GM19468 (cell line): ENCODE data around the gene HDAC11.
"Not testable (repeated sequence)": the region's sequence is repeated elsewhere in the genome, so short reads cannot be mapped to it uniquely, and the experiment has no call there.

Source experiments
- ATAC-seq: cut with Tn5 transposase; IDR thresholded peaks from one replicate; pipeline ENCODE4 v1.9.1; 2021; ENCODE audit warnings: mild to moderate bottlenecking, moderate library complexity, moderate number of reproducible peaks; ENCODE audit not compliant: unreplicated experiment; ENCODE audit errors: extremely low read depth

The HDAC11 gene

GRCh38 chr3:13491206-13491974, 11.3 kb downstream of the HDAC11 start:
- ATAC-seq, result no peak

DNA sequence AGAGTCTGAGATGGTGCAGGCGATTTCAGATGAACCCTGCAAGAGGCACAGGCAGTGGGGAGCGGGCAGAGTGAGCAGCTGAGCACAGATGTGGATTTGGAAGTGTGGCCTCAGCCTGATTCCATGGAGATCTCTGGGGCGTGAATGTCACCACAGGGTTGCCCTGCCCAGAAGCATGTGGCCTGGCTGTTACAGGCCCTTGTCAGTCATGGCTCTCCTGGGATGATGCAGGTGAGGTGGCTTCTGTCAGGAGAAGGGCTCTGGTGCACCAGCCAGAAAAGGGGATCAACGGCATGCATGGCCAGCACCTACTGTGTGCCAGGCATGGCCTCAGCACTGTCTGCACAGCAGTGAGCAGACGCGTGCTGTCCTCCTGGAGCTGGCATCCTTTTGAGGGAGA, 11.9 kb downstream of the HDAC11 start:
- no peak for ATAC-seq

DNA sequence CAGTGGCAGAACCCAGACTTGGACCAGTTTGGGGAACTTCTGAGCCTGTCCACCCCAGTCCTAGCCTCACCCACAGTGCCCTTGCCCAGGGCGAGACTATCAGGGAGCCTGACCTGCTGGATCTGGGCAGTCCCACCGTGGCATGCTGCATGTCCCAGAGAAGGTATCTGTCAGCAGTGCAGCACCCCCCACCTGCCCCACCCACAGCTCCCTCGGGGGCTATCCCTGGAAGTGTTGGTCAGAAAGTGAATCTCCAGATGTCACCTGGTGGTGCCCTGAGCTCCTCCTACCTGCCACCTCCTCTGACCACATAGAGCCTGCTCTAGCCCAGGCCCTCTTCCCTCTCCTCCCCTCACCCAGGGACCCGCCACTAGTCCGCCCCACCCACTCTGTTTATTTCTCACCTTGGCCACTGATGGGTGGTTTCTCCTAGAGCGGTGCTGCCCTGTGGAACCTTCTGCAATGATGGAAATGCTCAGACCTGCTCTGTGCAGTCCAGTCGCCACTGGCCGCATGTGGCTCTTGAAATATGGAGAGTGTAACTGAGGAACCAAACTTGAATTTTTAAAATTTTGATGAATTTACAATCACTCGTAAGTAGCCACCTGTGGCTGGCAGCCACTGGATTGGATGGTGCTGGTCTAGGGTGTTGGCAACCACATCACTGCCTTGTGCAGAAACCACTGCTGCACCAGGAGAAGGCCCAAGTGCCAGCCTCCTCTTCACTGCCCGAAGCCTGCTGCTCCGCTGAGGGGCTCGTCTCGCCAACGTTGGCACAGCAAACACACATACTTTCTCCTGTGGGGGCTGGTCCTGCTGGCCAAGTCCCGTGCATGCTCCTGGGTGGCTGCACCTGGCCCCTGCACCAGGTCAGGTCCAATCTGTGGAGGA, 13.1 kb downstream of the HDAC11 start:
- no peak for ATAC-seq

DNA sequence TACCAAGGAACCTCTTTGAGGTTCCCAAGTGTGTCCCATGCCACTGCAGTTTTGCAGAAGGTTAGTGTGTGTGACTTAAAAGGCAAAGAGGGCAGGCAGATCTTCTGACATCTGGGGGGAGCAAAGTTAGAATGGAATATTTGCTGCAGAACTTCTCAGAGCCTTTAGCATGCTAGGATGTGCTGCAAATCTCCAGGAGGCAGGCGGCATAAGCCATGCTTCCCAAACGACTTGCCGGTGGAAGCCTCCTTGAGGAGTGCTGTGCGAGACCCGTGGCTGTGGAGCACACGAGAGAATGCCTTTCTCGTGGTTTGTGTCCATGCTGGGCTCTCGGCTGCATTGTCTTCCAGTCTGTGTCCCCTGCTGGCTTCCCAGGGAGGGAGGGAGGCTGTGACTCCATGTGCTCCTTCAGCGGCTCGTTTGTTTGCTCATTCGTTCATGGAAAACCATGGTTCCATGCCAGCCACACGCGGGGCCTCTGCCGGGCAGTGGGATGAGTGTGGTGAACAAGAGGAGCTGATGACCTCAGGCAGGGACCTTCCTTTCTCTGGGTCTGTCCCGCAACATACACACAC, 13.8 kb downstream of the HDAC11 start:
- no peak for ATAC-seq

GRCh38 chr3:13494463-13495350, 14.6 kb downstream of the HDAC11 start:
- peak; percentile 35 for ATAC-seq

- no peak for ATAC-seq
Observed at GRCh38 chr3:13495351-13495813, 15.3 kb downstream of the HDAC11 start.

DNA sequence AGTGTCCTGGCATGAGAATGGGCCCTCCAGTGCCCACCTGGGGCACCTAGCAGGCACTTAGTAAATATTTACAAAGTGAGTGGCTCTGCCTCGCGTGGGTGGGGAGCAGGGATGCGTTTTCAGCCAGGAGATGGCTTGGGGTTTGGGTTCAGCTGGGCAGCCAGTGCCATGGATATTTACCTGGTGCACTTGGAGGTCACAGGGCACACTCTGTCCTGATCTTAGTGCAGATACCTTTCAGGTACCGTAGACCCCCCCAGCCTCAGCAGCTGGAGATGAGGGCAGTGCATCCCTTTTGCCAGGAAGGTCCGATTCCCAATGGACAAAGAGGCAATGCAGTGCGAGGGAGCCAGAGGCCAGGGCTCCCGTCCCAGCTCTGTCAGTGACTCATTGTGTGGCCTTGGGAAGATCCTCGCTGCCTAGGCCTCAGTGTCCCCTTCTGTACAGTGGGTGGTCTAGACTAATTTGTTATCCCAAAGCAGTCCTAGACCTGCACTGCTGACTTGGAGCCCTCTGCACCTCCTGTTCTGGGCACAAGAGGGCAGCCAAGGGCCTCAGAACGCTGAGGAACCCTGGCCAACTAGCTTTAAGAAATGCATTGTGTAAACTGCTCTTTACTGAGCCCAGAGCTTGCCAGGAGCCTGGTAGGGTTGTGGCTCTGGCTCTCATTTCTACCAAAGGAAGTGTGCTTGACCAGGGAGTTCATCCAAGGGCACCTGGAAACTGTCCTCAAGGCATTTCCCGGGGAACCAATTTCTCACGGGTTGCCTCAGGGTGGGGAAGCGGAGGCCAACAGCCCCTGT, 16.0 kb downstream of the HDAC11 start:
- no peak for ATAC-seq

DNA sequence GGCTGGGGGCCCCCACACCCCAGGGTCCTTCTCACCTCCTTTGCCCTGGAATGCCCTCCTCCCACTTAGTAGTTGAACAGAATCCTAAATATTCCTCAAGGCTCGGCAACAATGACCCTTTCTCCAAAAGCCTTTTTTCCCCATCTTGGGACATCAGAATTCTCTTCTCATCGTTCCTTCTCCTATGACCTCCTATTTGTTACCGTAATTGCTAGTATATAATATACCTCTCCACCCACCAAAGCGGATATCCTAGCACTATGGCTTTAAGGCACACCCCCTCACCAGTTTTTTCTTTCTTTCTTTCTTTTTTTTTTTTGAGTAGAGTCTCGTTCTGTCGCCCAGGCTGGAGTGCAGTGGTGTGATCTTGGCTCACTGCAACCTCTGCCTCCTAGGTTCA, 16.8 kb downstream of the HDAC11 start:
- no peak for ATAC-seq

- ATAC-seq, result no peak
Observed at GRCh38 chr3:13497386-13497785, 17.3 kb downstream of the HDAC11 start.

GRCh38 chr3:13498354-13499060, 18.4 kb downstream of the HDAC11 start:
- no peak for ATAC-seq

- ATAC-seq, result not testable (repeated sequence)
Observed at GRCh38 chr3:13499246-13499645, 19.1 kb downstream of the HDAC11 start.

DNA sequence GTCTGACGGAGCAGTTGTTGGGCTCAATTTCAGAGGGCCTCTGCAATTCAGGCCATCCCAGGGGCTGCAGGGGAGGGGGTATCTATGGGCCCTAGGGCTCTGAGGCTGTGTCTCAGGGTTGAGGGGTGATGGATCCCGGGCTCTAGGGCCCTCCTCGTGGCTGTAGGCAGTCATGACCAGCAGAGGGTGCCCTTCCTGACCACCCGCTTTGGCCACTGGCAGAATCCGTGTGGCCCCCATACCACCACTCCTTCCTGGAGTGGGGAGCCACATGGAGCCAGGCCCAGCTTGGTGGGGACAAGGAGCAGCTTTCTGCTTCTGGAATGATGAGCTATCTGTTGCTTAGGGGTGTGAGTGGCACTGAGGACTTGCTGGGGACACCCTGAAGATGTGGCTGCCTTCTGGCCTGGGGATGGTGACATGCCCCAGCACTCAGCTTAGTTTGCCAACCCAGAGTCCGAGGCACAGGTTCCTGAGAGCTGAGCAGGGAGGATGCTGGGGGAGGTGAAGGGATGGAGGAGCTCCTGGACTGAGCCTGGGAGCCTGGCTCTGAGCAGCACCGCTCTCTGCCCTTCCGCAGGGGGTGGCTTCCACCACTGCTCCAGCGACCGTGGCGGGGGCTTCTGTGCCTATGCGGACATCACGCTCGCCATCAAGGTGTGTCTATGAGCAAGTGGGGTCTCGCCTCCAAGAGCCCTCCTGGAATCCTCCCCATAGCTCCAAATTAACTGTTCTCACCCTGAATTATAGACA, 20.2 kb downstream of the HDAC11 start:
- ATAC-seq, result no peak

- no peak for ATAC-seq
Observed at GRCh38 chr3:13501056-13501455, 20.9 kb downstream of the HDAC11 start.

- ATAC-seq, result no peak
Observed at GRCh38 chr3:13501521-13501920, 21.4 kb downstream of the HDAC11 start.

- no peak for ATAC-seq
Observed at GRCh38 chr3:13501958-13502790, 22.1 kb downstream of the HDAC11 start.

DNA sequence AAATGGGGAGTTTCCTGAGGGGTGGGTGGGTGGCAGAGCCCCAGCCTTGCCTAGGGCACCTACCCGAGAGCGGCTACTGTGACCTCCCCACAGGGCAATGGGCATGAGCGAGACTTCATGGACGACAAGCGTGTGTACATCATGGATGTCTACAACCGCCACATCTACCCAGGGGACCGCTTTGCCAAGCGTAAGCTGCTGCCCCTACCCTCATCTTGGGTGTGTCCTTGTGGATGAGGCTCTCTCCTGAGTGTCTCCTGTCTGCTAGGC, 22.6 kb downstream of the HDAC11 start:
- ATAC-seq, result no peak

DNA sequence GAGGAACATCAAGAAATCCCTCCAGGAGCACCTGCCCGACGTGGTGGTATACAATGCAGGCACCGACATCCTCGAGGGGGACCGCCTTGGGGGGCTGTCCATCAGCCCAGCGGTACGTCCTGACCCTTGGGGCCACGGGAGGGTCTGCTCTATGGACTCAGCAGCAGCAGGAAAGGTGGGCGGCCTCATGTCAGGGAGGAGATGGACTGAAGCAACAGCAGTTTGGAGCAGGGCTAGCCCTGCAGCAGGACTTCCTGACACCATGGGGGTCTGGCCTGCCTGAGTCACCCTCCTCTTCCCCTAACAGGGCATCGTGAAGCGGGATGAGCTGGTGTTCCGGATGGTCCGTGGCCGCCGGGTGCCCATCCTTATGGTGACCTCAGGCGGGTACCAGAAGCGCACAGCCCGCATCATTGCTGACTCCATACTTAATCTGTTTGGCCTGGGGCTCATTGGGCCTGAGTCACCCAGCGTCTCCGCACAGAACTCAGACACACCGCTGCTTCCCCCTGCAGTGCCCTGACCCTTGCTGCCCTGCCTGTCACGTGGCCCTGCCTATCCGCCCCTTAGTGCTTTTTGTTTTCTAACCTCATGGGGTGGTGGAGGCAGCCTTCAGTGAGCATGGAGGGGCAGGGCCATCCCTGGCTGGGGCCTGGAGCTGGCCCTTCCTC, 24.2 kb downstream of the HDAC11 start:
- ATAC-seq, result no peak
